ENCODE data around the gene SENP7. TPM values are rescaled to one million over a fixed set of nuclear protein-coding genes. Genes with fewer than 3 reads are reported as not detected.
"Not testable (repeated sequence)": the region's sequence is repeated elsewhere in the genome, so short reads cannot be mapped to it uniquely, and the experiment has no call there.

The SENP7 gene
- total RNA-seq, 1 donor from 2014 or later: 26.8 TPM

DNA sequence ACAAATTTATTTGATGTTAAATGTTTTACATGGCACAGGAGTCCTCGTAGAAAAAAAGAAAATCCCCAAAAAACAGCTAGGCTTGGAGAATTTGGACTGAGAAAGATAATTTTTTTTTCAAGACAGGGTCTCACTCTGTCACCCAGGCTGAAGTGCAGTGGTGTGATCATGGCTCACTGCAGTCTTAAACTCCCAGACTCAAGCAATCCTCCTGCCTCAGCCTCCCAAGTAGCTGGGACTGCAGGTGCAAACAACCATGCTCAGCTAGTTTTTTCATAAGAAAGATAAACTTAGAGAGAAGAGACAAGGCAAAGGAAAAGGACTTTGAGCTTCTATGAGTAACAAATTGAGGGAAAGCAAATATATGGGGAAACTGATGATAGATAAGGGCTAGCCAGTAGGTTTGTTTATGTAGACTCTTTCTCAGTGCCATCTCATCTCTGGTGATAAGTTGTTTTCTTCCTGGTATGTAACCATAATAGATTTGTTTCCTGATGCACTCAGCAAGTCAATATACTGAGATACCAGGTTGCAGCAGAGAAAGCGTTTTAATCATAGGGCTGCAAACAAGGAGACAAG is 35.6 kb upstream of the SENP7 start:
- Mint-ChIP-seq H3K27me3 (ENCODE audit: low read depth) (peaks cover 32% of the 10 kb centered on the region), H3K4me3 (no peak overlapping the region), H3K36me3 (ENCODE audit: low read depth) (no peaks in the 10 kb centered on the region), H3K4me1 (no peaks in the 10 kb centered on the region), H3K9me3 (peaks cover 11% of the 10 kb centered on the region), H3K27ac (ENCODE audit: unreplicated experiment) (no peak overlapping the region)
- DNase-seq (ENCODE audit: low read depth, low spot score): no peak
- TF ChIP-seq, protein P1, sequence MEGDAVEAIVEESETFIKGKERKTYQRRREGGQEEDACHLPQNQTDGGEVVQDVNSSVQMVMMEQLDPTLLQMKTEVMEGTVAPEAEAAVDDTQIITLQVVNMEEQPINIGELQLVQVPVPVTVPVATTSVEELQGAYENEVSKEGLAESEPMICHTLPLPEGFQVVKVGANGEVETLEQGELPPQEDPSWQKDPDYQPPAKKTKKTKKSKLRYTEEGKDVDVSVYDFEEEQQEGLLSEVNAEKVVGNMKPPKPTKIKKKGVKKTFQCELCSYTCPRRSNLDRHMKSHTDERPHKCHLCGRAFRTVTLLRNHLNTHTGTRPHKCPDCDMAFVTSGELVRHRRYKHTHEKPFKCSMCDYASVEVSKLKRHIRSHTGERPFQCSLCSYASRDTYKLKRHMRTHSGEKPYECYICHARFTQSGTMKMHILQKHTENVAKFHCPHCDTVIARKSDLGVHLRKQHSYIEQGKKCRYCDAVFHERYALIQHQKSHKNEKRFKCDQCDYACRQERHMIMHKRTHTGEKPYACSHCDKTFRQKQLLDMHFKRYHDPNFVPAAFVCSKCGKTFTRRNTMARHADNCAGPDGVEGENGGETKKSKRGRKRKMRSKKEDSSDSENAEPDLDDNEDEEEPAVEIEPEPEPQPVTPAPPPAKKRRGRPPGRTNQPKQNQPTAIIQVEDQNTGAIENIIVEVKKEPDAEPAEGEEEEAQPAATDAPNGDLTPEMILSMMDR (conservative IDR thresholded peaks at IDR 0.05): no peak

DNA sequence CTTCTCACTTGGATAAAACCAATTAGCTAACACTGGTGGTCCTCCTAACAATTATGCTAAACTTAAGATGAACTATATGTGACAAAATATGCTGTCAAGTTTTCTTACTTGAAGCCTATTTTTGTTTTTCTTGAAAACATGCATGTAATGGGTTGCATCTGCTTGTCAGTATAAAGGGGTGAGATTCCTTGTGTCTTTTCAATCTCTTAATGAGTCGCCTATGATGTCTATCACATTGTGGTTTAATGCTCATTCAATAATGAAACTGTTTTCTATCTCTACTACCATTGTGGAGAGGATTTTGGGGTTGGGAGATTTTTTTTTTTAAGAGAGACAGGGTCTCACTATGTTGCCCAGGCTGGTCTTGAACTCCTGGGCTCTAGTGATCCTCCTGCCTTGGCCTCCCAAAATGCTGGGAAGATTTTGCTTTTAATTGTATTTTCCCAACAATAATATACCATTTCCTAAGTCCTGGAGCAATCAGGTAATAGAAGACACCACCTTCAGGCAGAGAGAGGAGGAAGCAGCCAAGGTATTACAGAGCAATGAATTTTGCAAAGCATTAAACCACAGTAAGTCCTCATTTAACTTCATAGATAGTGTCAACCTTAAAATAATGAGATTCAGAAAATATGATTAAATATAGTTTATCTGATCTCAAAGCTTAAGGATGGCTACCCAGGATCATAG is 31.3 kb upstream of the SENP7 start:
- Mint-ChIP-seq H3K27me3 (ENCODE audit: low read depth) (peaks cover 39% of the 10 kb centered on the region), H3K4me1 (no peaks in the 10 kb centered on the region), H3K9me3 (peaks cover 3% of the 10 kb centered on the region), H3K27ac (ENCODE audit: unreplicated experiment) (no peak overlapping the region), H3K4me3 (no peak overlapping the region), H3K36me3 (ENCODE audit: low read depth) (no peaks in the 10 kb centered on the region)
- DNase-seq (ENCODE audit: low read depth, low spot score): no peak
- TF ChIP-seq, protein P1 (conservative IDR thresholded peaks at IDR 0.05): no peak

DNA sequence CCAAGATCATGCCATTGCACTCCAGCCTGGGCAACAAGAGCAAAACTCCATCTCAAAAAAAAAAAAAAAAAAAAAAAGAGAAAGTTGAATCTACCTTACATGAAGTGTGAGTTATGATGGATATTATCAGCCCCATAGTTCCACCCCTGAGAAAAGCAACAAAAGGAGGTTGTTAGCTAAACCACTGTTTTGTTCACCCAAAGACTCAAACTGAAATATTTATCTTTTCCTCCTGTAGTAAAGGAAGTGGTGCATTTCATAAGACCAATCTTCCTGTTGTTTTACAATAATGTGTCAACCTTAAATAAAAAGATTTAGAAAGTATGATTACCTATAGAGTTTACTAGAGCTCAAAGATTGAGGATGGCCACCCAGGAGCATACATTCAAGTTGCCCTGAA is 29.9 kb upstream of the SENP7 start:
- H3K9me3 Mint-ChIP-seq: peaks cover 3% of the 10 kb centered on the region
- H3K4me3 Mint-ChIP-seq: no peak overlapping the region
- H3K4me1 Mint-ChIP-seq: no peaks in the 10 kb centered on the region
- no peaks in the 10 kb centered on the region for H3K36me3 Mint-ChIP-seq (ENCODE audit: low read depth)
- DNase-seq (ENCODE audit: low read depth, low spot score): no peak
- H3K27ac Mint-ChIP-seq (ENCODE audit: unreplicated experiment): no peak overlapping the region
- TF ChIP-seq, protein P1 (conservative IDR thresholded peaks at IDR 0.05): no peak
- H3K27me3 Mint-ChIP-seq (ENCODE audit: low read depth): peaks cover 43% of the 10 kb centered on the region

DNA sequence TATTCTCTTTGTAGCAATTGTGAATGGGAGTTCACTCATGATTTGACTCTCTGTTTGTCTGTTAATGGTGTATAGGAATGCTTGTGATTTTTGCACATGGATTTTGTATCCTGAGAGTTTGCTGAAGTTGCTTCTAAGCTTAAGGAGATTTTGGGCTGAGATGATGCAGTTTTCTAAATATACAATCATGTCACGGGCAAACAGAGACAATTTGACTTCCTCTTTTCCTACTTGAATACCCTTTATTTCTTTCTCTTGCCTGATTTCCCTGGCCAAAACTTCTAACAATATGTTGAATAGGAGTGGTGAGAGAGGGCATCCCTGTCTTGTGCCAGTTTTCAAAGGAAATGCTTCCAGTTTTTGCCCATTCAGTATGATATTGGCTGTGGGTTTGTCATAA is 23.9 kb upstream of the SENP7 start:
- H3K9me3 Mint-ChIP-seq; H3K4me3 Mint-ChIP-seq; H3K4me1 Mint-ChIP-seq; DNase-seq (ENCODE audit: low read depth, low spot score); H3K27ac Mint-ChIP-seq (ENCODE audit: unreplicated experiment); H3K36me3 Mint-ChIP-seq (ENCODE audit: low read depth): not testable (repeated sequence)
- H3K27me3 Mint-ChIP-seq (ENCODE audit: low read depth): peaks cover 35% of the 10 kb centered on the region

DNA sequence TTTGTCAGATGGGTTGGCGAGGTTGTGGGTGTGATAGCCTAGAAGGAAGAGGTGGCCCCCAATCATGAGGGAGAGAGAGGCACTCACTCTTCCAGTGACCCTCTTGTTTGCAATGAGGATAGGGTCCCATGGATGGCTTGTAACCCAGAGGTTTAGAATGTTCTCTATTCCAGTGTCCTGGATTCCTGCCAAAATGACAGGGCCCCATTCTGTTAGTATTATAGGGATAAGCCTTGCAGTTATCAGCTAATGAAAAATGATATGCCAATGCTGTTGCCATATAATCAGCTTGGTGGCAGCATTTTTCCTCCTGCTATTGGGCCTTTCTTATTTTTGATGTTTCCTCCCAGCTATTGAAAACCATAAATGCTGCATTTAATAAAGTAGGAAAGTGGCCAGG is 23.3 kb upstream of the SENP7 start:
- Mint-ChIP-seq H3K36me3 (ENCODE audit: low read depth) (no peaks in the 10 kb centered on the region), H3K4me1 (no peaks in the 10 kb centered on the region)

DNA sequence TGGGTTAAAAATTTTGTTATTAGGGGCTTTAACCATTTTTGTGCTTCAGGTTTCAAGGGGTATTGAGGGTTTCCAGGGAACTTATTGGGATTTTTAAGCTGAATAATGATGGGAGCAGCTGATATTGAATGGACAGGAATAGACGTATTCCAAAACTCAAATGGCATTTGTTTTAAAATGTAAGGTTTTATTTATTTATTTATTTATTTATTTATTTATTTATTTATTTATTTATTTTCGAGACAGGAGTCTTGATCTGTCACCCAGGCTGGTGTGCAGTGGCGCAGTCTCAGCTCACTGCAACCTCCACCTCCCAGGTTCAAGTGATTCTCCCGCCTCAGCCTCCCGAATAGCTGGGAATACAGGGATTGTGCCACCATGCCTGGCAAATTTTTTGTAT is 22.2 kb upstream of the SENP7 start:
- no peaks in the 10 kb centered on the region for H3K36me3 Mint-ChIP-seq (ENCODE audit: low read depth)
- no peaks in the 10 kb centered on the region for H3K4me1 Mint-ChIP-seq

More for the DNA sequence above, 23.3 kb upstream of the SENP7 start:
- TF ChIP-seq, protein P1 (conservative IDR thresholded peaks at IDR 0.05): no peak
- Mint-ChIP-seq H3K4me3 (no peak overlapping the region), H3K9me3 (no peaks in the 10 kb centered on the region), H3K27me3 (ENCODE audit: low read depth) (peaks cover 35% of the 10 kb centered on the region), H3K27ac (ENCODE audit: unreplicated experiment) (no peak overlapping the region)
- DNase-seq (ENCODE audit: low read depth, low spot score): no peak

More for the DNA sequence above, 22.2 kb upstream of the SENP7 start:
- no peak overlapping the region for H3K27ac Mint-ChIP-seq (ENCODE audit: unreplicated experiment)
- H3K9me3 Mint-ChIP-seq: no peaks in the 10 kb centered on the region
- H3K4me3 Mint-ChIP-seq: no peak overlapping the region
- peaks cover 35% of the 10 kb centered on the region for H3K27me3 Mint-ChIP-seq (ENCODE audit: low read depth)
- TF ChIP-seq, protein P1 (conservative IDR thresholded peaks at IDR 0.05): no peak
- DNase-seq (ENCODE audit: low read depth, low spot score): no peak

Data from neural crest cell (in vitro differentiated cells).